Stimulated activated CD4-positive, alpha-beta T cell treated with anti-CD3 and anti-CD28 coated beads, TNF-alpha, amount 100 ng/mL, for 4 hours (primary cell): Measurements from ENCODE around the gene VPS9D1.
A peak's percentile ranks its signal among the peaks of the same experiment; 100 is the strongest.

Source experiments
- DNase-seq, 3 experiments: peaks; one replicate each; pipeline ENCODE4 v3.0.0-alpha.2; 2020; ENCODE audit warnings: low read depth in 3 of 3

Gene VPS9D1, protein sequence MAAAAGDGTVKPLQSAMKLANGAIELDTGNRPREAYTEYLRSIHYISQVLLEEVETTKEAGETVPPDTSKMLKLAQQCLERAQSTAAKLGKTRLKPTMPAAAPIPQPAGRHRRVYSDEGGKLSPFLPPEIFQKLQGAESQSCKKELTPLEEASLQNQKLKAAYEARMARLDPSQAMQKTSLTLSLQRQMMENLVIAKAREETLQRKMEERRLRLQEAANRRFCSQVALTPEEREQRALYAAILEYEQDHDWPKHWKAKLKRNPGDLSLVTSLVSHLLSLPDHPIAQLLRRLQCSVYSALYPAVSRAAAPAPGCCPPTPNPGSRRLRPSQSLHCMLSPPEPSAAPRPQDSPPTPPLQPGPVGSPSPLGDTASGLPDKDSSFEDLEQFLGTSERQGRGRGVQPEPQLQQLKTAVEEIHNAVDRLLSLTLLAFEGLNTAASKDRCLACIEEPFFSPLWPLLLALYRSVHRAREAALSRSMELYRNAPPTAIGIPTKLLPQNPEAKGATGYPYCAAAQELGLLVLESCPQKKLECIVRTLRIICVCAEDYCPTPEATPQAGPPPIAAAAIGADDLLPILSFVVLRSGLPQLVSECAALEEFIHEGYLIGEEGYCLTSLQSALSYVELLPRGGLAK

DNA sequence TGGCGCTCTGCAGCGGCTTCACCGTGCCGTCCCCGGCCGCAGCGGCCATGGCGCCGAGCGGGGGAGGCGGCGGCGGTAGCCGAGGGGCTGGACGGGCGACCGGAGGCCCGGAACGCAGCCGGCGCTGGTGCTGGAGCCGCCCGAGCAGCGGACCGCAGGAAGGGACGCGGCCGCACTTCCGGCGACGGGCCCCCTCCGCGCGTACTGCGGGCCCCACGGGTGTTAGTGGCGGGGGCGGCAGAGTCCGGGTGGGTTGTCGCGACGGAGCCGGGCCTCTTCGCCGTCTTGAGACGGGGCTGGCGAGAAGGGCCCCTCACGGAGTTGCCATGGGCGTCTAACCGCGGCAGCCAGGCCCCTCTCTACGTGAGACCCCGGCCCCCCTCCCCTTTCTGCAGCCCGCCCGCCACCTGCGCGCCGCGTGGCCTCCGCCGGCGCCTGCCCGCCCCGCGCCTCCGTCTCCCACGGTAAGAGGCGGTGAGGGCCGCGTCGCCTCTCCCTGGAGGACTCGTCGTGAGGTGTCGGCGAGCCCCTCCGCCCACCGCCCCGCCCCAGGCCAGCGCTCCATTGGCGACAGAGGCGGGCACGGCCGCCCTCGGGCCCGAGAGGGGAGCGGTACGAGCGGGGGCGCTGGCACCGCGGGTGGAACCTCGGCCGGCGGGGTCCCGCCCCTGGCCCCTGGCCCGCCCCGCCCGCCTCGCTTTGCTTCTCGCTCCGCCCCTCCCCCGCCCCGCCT is at the start of gene VPS9D1, which contains the start of gene ZNF276:
TSS of gene VPS9D1 (minus strand) at position 86 of the 733 bp plus-strand sequence. CDS start at position 49, 37 bp downstream.
TSS of gene ZNF276 (plus strand) at position 725 of the 733 bp plus-strand sequence. CDS start 104 bp downstream, outside the sequence.
- DNase-seq = peak; percentile 78 to 85 (median 81)

DNA sequence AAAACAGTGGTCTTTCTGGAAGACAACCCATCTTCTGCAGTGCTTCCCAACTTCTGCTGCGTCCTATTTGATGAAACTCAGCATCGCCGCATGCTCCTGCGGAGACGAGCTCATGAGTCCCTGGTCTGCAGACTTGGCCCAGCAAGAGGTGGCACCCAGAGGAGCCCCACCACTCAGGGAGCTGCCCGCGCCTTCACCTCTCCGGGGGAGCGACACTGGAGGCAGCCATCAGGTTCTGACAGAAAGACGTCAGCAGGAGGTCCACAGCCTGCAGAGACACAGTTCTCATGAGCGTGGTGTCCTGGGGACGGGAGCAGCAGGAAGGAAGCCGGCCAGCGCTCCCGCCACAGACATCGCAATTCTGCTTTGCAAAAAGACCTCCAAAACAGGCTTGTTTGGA is 49.7 kb upstream of the VPS9D1 start:
- DNase-seq = no peak

DNA sequence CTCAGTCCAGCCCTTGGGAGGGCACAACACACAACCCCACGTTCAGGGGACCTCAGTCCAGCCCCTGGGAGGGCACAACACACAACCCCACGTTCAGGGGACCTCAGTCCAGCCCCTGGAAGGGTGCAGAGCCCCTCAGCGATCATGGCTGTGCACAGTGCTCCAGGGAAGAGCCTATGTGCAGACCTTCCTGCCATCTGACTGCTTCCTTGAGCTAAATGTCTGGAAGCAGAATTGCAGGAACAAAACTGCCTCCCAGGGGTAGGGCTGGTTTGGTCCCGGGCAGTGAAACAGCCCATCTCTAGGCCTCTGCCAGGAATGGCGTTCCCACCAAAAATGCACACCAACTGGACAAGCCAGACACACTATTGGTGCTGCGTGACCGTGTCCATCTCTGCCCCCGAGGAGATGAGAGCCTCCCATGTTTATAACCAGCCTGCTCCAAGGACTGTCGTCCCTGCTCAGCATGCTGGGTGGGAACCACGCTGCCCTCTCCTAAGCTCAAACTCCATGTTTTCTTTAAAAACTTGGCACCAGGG is 44.7 kb upstream of the VPS9D1 start:
- no peak for DNase-seq

DNA sequence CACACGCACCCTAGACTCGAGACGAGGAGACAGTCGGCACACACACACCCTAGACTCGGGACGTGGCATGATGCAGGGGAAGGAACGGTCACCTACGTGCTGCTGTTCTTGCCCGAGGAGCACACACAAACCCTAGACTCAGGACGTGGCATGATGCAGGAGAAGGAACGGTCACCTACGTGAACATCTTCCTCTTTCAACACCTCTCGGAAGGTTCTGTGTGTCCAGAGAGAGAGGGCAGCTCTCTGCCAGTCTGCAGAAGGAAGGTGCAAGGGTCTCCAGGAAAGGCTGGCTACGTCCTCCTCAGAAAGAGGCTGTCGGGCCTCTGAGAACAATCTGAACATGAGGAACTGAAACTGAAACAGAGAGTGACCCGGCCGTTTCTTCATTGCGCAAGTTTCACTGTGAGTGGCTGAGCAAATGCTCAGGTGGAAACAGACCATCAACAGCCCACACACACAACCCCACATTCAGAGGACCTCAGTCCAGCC is 44.1 kb upstream of the VPS9D1 start:
- DNase-seq = no peak

DNA sequence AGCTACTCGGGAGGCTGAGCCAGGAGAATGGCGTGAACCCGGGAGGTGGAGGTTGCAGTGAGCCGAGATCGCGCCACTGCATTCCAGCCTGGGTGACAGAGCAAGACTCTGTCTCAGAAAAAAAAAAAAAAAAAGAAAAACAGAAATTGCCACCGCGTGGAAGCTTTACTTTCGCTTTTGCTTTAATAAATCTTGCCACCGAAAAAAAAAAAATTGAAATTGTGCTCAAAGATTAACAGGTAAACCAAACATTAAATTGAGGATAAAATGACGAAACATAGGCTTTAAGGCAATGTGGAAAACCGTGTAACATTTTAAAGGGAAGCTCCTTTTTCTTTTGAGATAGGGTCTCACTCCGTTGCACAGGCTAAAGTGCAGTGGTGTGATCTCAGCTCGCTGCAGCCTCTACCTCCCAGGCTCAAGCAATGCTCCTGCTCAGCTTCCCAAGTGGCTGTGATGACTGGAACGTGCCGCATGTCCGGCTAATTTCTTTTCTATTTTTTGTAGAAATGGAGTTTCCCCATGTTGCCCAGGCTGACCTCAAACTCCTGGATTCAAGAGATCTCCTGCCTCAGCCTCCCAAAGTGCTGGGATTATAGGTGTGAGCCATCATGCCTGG is 40.7 kb upstream of the VPS9D1 start:
- no peak for DNase-seq

DNA sequence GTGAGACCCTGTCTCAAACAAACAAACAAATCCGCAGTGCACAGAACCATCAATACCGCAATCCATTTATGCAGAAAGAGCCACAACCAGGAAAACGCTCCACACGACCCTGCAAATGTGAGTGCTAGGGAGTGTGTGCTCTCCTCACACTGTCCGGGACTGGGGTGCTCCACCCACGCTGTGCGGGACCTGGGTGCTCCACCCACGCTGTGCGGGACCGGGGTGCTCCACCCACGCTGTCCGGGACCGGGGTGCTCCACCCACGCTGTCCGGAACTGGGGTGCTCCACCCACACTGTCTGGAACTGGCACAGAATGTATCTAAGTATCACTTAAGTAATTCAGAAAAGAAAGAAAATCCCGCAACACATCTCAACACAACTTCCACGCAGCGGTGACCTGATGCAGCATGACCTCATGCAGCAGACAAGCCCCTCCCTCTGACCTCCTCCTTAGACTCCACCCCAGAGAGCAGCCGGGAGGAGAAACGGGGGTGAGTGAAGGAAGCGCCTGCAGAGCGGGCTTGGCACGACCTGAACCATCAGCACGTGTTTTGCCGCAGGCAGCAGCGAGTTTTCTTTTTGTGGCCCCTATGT is 39.1 kb upstream of the VPS9D1 start:
- no peak for DNase-seq

DNA sequence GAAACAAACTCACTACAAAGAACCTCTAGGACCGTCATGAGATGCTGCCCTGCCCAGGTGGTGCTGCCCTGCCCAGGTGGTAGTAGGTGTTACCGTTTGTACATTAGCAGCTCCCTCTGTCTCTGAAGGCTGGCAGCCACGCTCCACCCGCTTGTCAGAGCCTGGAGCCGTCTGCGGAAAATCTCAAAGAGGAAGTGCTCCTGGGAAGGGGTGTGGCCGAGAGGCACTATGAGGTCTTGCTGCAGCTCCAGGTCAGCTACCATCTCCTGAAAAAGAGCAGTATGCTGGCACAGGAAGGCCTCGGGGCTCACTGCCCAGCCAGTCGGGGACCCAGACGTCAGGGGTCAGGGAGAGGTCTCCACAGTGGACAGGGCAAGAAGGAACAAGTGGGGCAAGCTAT is 28.9 kb upstream of the VPS9D1 start:
- no peak for DNase-seq

DNA sequence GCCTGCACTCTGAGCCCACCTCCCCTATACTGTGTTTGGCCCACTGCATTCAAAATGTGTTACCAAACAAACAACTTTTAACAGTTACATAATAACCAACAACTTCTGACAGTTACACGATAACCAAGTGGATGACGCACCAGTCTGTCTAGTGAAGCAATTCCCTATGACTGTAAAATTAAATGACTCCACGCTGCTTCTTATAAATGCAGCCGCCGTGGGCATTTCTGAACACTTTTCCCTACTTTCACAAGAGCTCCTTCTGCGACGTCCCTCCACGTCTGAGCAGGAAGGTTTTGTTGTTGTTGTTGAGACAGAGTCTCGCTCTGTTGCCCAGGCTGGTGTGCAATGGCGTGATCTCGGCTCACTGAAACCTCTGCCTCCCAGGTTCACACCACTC is 28.2 kb upstream of the VPS9D1 start:
- no peak for DNase-seq

DNA sequence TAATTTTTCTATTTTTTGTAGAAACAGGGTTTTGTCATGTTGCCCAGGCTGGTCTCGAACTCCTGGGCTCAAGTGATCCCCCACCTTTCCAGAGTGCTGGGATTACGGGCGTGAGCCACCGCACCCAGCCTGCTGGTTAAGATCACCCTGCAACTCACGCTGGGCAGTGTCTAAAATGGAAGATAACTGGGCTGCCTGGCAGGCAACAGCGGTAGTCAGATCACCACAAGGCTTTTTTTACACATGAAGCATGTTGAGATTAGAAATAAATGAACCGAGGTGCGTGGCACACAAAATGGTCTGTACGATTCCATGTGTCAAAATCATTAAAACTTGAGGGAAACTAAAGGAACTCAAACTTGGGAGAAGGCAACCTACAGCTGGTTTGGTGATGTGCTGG is 27.4 kb upstream of the VPS9D1 start:
- DNase-seq = no peak

DNA sequence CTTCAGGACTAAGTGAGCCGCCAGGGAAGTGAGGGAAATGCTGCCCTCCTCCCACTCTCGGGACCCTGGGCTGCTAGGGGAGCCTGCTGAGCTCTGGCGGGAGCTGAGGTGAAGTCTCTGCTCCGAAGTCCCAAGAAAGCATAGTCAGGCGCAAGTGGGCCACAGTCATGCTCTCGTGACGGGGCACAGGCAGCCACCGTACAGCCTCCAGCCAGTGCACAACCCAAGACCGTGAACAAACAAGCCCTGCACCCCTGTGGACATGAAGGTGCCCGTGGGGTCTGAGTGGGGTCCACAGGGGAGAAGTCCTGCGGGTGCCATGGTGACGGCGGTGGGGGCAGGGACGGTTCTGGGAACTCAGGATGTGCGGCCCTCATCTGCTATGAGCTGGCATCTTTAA is 25.3 kb upstream of the VPS9D1 start:
- no peak for DNase-seq

DNA sequence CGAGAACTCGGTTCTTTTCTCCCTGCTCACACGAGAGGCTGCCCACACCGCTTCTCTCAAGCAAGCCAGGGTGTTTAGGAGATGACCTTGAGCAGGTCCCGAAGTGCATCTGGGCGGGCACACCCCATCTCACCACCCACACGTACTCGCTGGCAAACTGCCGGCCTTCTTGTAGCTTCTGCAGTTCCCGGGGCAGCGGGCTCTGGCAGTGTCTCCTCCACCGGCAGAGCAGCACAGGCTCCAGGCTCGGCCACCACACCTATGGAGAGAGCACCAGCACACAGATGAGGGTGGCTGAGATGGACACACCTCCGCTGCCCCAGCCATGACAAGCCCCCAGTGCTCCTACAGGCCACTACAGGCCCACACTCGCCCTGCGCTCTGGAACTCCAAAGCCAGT is 24.1 kb upstream of the VPS9D1 start:
- no peak for DNase-seq

DNA sequence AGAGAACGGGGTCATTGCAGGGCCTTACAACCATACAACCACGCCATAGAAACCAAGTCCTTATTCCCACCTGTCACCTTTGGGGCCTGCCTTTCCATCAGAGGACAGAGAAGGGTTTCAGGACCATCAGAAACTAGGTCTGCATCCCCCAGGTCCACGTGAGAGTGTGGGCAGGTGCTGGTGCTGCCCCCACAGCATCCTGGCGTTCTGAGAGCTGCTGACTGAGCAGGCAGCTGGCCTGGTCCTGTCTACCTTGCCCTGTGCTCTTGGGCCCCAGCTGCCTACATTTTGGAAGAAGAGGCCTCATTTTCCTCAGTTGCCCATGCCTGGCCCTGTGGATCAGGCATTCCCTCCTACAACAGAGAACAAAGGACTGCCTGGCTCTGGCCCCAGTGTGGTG is 22.2 kb upstream of the VPS9D1 start:
- DNase-seq = no peak

DNA sequence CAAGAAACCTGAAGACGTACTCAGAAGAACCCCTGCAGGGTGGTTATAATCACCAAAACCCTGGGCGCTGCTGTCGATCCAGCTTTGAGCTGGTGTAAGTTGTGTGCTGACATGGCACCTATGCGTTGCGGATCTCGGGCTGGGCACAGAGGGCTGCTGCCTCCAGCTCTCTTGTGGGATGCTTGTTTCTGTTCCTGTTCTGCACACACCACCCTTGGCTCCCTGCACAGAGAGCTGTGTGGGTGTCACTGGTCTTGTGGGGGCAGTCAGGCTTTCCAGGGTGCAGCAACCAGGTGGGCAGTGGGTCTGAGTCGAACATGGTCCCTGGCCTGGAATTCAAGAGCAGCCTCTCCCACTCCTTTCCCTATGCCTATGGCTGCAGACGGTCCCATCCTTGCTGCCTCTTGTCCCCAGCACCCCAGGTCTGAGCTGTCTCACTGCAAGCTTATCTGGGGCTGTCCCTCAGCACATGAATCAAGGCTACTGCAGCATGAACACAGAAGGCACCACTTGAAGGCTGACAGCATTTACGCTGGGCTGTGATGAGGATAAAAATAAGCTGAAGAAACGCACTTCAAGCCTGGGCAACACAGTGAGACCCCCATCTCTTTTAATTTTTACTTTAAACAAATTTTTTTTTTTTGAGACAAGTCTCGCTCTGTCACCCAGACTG is 20.8 kb upstream of the VPS9D1 start:
- DNase-seq = no peak

DNA sequence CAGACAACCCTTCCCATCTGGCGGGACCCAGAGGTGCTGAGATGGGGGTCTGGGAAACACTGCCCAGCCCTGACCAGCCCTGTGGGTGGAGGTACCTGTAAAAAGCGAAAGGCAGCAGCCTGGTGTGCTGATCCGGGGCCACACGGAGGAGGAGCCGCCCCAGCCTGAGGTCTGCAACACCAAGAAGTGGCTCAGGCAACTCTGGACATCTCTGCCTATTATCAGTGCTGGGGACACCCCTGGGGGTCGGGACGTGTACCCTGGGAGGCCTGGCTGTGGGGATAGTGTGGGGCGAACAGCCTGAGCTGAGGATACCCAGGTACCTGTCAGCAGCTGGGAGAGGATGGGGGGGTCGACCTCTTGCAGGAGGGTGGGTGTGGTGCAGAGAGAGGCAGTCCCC is 18.7 kb upstream of the VPS9D1 start:
- DNase-seq = no peak

DNA sequence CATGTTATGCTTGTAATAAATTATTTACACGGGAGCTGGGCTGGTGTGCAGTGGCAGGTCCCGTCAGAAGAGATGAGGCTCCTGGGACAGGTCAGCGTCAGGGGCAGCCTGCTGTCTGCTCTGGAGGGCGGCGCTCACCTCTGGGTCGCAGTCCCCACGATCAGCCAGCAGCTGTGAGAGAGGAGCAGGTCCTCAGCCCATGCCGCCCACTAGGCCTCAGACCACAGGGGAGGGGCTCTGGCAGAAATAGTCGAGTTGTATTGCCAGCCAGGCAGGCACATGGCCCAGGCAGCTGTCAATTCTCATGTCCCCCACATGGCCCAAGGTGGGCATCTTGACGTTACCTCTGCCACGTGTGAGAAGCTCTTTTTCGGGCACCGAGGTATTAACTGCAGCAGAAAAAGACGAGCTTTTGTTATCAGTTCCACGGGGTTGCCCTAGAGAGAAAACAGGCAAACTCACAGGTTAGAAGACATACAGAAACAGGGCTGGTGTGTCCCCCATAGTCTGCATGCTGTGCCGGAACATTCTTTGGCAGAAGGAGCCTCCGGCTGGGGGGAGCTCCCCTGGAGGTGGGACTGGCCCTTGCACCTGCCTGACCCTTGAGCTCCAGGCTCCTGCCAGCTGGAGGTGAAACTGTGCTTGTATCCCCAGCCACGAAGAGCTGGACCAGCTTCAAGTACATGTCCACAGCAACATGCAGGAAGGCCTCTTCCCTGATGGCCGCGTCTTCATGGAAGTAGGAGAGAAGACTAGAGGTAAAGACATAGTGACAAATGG is 18.0 kb upstream of the VPS9D1 start:
- DNase-seq = no peak

DNA sequence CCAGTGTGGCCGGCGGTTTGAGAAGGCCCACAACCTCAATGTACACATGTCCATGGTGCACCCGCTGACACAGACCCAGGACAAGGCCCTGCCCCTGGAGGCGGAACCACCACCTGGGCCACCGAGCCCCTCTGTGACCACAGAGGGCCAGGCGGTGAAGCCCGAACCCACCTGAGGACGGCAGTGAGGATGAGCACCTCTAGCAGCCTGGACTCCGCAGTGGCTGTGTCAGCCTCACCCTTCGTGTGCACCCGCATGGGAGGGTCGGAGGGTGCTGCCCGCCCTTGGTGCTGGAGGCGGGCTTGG is 17.3 kb upstream of the VPS9D1 start:
- DNase-seq = no peak

DNA sequence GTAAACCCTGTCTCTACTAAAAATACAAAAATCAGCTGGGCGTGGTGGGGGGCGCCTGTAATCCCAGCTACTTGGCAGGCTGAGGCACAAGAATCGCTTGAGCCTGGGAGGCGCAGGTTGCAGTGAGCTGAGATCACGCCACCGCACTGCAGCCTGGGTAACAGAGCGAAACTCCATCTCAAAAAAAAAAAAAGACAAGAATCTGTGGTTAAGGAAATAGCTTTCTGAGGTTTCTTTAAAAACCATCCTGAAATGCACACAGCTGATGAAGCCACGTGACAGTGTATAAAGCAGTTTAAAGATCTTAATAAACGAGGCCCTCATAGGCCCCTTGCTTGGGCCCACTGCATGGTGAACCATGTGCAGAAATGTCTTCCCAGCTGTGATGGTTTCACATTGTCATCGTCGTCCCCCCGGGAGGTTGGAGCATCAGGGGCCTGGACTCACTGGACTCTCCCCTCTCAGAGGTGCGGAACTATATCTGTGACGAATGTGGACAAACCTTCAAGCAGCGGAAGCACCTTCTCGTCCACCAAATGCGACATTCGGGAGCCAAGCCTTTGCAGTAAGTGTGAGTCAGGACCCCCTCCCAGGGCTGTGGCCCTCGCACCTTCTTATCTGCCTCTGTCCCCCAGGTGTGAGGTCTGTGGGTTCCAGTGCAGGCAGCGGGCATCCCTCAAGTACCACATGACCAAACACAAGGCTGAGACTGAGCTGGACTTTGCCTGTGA is 16.8 kb upstream of the VPS9D1 start:
- DNase-seq = no peak

DNA sequence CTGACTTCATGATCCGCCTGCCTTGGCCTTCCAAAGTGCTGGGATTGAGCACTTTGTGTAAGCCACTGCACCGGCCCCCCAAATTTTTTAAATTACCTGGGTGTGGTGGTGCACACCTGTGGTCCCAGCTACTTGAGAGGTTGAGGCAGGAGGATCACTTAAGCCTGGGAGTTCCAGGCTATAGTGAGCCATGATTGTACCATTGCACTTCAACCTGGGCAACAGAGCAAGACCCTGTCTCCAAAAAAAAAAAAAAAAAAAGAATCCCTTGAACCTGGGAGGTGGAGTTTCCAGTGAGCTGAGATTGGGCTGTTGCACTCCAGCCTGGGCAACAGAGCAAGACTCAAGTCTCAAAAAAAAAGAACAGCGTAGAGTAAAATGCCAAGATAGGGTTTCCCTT is 15.9 kb upstream of the VPS9D1 start:
- no peak for DNase-seq

DNA sequence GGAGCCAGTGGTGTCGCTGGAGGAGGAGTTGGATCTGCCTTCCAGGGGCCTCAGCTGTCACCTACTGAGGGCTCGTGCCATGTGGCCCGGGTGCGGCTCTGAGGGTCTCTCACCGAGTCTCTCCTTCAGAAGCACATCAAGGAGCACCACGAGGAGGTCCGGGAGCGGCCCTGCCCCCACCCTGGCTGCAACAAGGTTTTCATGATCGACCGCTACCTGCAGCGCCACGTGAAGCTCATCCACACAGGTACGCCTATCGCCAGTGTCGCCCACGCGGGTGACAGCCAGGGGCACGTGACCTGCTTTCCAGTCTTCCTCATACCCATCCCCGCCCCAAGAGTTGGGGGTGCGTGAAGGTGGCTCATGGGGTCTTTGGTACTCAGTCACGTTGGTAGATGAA is 13.1 kb upstream of the VPS9D1 start:
- DNase-seq = no peak

DNA sequence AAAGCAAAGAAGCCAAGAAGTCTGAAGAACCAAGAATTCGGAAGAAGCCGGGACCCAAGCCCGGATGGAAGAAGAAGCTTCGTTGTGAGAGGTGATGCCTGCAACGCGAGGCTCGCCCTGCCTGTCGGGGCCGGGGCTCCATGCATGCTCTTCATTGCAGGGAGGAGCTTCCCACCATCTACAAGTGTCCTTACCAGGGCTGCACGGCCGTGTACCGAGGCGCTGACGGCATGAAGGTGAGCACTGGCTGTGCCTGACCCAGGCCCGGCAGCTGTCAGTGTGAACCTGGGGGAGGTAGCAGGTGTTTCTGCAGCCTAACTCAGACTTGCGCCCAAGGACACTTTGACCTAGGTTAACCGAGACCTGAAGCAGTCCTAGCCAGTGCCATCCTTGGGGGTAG is 12.6 kb upstream of the VPS9D1 start:
- no peak for DNase-seq
